ENCODE results near the gene RUNDC3A. TPM values are rescaled to one million over a fixed set of nuclear protein-coding genes. Genes with fewer than 3 reads are reported as not detected.

RUNDC3A gene
- polyA plus RNA-seq, 1 experiment: 0.11 TPM

GRCh38 chr17:44279346-44279665, 29.1 kb upstream of the RUNDC3A start:
- Histone ChIP-seq H3K27ac (ENCODE audit: low read depth, low read length) (no peak overlapping the region), H3K9me3 (ENCODE audit: control insufficient read depth, insufficient read depth, low read length) (no peaks in the 10 kb centered on the region), H3K27me3 (ENCODE audit: control insufficient read depth, insufficient read depth, low read length) (peaks cover 3% of the 10 kb centered on the region), H3K4me3 (ENCODE audit: low read depth, low read length) (no peak overlapping the region)
- ChIA-PET CTCF (no interaction called here), POLR2A (interaction anchor here (1.1 kb wide), 1 partner anchor 59 kb away, joined by 6 read pairs; no protein-coding TSS in a partner anchor)
- DNase-seq (ENCODE audit: low read depth, low spot score): no peak
- no peak for TF ChIP-seq CTCF (IDR thresholded peaks at IDR 0.05; ENCODE audit: low read depth, low read length)

GRCh38 chr17:44279666-44280391, 28.6 kb upstream of the RUNDC3A start:
- TF ChIP-seq CTCF (IDR thresholded peaks at IDR 0.05; ENCODE audit: low read depth, low read length): no peak
- peak; percentile 27 for DNase-seq (ENCODE audit: low read depth, low spot score)
- Histone ChIP-seq H3K27me3 (ENCODE audit: control insufficient read depth, insufficient read depth, low read length) (peaks cover 3% of the 10 kb centered on the region), H3K4me3 (ENCODE audit: low read depth, low read length) (no peak overlapping the region), H3K27ac (ENCODE audit: low read depth, low read length) (no peak overlapping the region), H3K9me3 (ENCODE audit: control insufficient read depth, insufficient read depth, low read length) (no peaks in the 10 kb centered on the region)
- POLR2A ChIA-PET: interaction anchor here (0.6 to 1.1 kb wide), 2 partner anchors 37 to 59 kb away, joined by 5 to 6 read pairs; no protein-coding TSS in a partner anchor
- CTCF ChIA-PET: no interaction called here

GRCh38 chr17:44280392-44280937, 27.9 kb upstream of the RUNDC3A start:
- Histone ChIP-seq H3K4me3 (ENCODE audit: low read depth, low read length) (no peak overlapping the region), H3K27ac (ENCODE audit: low read depth, low read length) (no peak overlapping the region), H3K27me3 (ENCODE audit: control insufficient read depth, insufficient read depth, low read length) (peaks cover 3% of the 10 kb centered on the region), H3K9me3 (ENCODE audit: control insufficient read depth, insufficient read depth, low read length) (no peaks in the 10 kb centered on the region)
- POLR2A ChIA-PET: interaction anchor here (0.6 to 1.1 kb wide), 2 partner anchors 36 to 60 kb away, joined by 5 to 6 read pairs; no protein-coding TSS in a partner anchor
- no peak for TF ChIP-seq CTCF (IDR thresholded peaks at IDR 0.05; ENCODE audit: low read depth, low read length)
- DNase-seq (ENCODE audit: low read depth, low spot score): no peak
- CTCF ChIA-PET: no interaction called here

- DNase-seq (ENCODE audit: low read depth, low spot score): no peak
- no peaks in the 10 kb centered on the region for H3K9me3 ChIP-seq (ENCODE audit: control insufficient read depth, insufficient read depth, low read length)
- ChIA-PET CTCF (no interaction called here), POLR2A (no interaction called here)
- no peak overlapping the region for H3K4me3 ChIP-seq (ENCODE audit: low read depth, low read length)
- TF ChIP-seq CTCF (IDR thresholded peaks at IDR 0.05; ENCODE audit: low read depth, low read length): no peak
- peaks cover 3% of the 10 kb centered on the region for H3K27me3 ChIP-seq (ENCODE audit: control insufficient read depth, insufficient read depth, low read length)
- no peak overlapping the region for H3K27ac ChIP-seq (ENCODE audit: low read depth, low read length)
Observed at GRCh38 chr17:44281570-44281969, 26.8 kb upstream of the RUNDC3A start.

GRCh38 chr17:44282264-44282663, 26.1 kb upstream of the RUNDC3A start:
- ChIA-PET POLR2A (no interaction called here), CTCF (no interaction called here)
- Histone ChIP-seq H3K27ac (ENCODE audit: low read depth, low read length) (no peak overlapping the region), H3K9me3 (ENCODE audit: control insufficient read depth, insufficient read depth, low read length) (no peaks in the 10 kb centered on the region), H3K4me3 (ENCODE audit: low read depth, low read length) (no peak overlapping the region), H3K27me3 (ENCODE audit: control insufficient read depth, insufficient read depth, low read length) (peaks cover 1% of the 10 kb centered on the region)
- TF ChIP-seq CTCF (IDR thresholded peaks at IDR 0.05; ENCODE audit: low read depth, low read length): no peak
- no peak for DNase-seq (ENCODE audit: low read depth, low spot score)
